ENCODE data around the gene SEPHS2. TPM values are rescaled to one million over a fixed set of nuclear protein-coding genes. Genes with fewer than 3 reads are reported as not detected.

The SEPHS2 gene
- polyA plus RNA-seq, 3 donors from 2014 or later = 63.6 to 92.2 (median 80.3) TPM

GRCh38 chr16:30437511-30438046, 8.1 kb downstream of the SEPHS2 start:
- H3K4me3 Mint-ChIP-seq = no peak overlapping the region
- no peak overlapping the region for H3K27ac Mint-ChIP-seq
- no peaks in the 10 kb centered on the region for H3K9me3 Mint-ChIP-seq
- peaks cover 0 to 3% (median 2%) of the 10 kb centered on the region in 3 donors for H3K27me3 Mint-ChIP-seq (ENCODE audit: low read depth in 3 of 3)
- no peak for DNase-seq
- no peaks in the 10 kb centered on the region for H3K36me3 Mint-ChIP-seq
- H3K4me1 Mint-ChIP-seq = peaks cover 0 to 1% of the 10 kb centered on the region in 2 donors

GRCh38 chr16:30434852-30435251, 10.8 kb downstream of the SEPHS2 start:
- H3K27me3 Mint-ChIP-seq (ENCODE audit: low read depth in 3 of 3) = peaks cover 0 to 3% (median 2%) of the 10 kb centered on the region in 3 donors
- no peaks in the 10 kb centered on the region for H3K9me3 Mint-ChIP-seq
- no peak for DNase-seq
- peak overlapping the region in 1 of 6 donors; percentile 75 for H3K27ac Mint-ChIP-seq
- no peak overlapping the region for H3K4me3 Mint-ChIP-seq
- no peaks in the 10 kb centered on the region for H3K36me3 Mint-ChIP-seq
- H3K4me1 Mint-ChIP-seq = peaks cover 0 to 1% of the 10 kb centered on the region in 2 donors

GRCh38 chr16:30430428-30430970, 15.2 kb downstream of the SEPHS2 start:
- no peak for DNase-seq
- no peaks in the 10 kb centered on the region for H3K9me3 Mint-ChIP-seq
- H3K27ac Mint-ChIP-seq = no peak overlapping the region
- peaks cover 9 to 10% of the 10 kb centered on the region in 2 donors for H3K4me1 Mint-ChIP-seq
- H3K4me3 Mint-ChIP-seq = no peak overlapping the region
- H3K27me3 Mint-ChIP-seq (ENCODE audit: low read depth in 3 of 3) = peaks cover 0 to 3% (median 0%) of the 10 kb centered on the region in 3 donors
- H3K36me3 Mint-ChIP-seq = peaks cover 0 to 5% (median 4%) of the 10 kb centered on the region in 3 donors

- Mint-ChIP-seq H3K4me3 (no peak within 1 kb of the TSS), H3K27ac (peak within 1 kb of the TSS in 1 of 6 donors; percentile 71), H3K27me3 (ENCODE audit: low read depth in 3 of 3) (peaks cover 0 to 2% (median 0%) of the 10 kb centered on the region in 3 donors), H3K9me3 (no peaks in the 10 kb centered on the region), H3K4me1 (peaks cover 9 to 10% of the 10 kb centered on the region in 2 donors), H3K36me3 (peaks cover 0 to 5% (median 4%) of the 10 kb centered on the region in 3 donors)
- peak; percentile 96 to 98 (median 97) for DNase-seq
Observed at GRCh38 chr16:30429678-30430427, 15.8 kb downstream of the SEPHS2 start, which contains the start of gene DCTPP1. DCTPP1 (minus strand) TSS chr16:30430030; CDS start chr16:30429980, 50 bp downstream.

- no peak overlapping the region for H3K27ac Mint-ChIP-seq
Observed at GRCh38 chr16:30429418-30429677, 16.3 kb downstream of the SEPHS2 start.

GRCh38 chr16:30428055-30428454, 17.6 kb downstream of the SEPHS2 start:
- H3K27ac Mint-ChIP-seq = peak overlapping the region; percentile 5 to 82 (median 38)
- no peaks in the 10 kb centered on the region for H3K9me3 Mint-ChIP-seq
- no peaks in the 10 kb centered on the region for H3K27me3 Mint-ChIP-seq (ENCODE audit: low read depth in 3 of 3)
- H3K4me1 Mint-ChIP-seq = peaks cover 9% of the 10 kb centered on the region in 2 donors
- DNase-seq = no peak
- peak overlapping the region; percentile 1 to 48 (median 2) for H3K4me3 Mint-ChIP-seq
- peaks cover 0 to 6% (median 5%) of the 10 kb centered on the region in 3 donors for H3K36me3 Mint-ChIP-seq

More at GRCh38 chr16:30429418-30429677, 16.3 kb downstream of the SEPHS2 start:
- H3K27me3 Mint-ChIP-seq (ENCODE audit: low read depth in 3 of 3) = no peaks in the 10 kb centered on the region
- no peak overlapping the region for H3K4me3 Mint-ChIP-seq
- peaks cover 9 to 10% of the 10 kb centered on the region in 2 donors for H3K4me1 Mint-ChIP-seq
- H3K9me3 Mint-ChIP-seq = no peaks in the 10 kb centered on the region
- DNase-seq = no peak
- peaks cover 0 to 5% (median 4%) of the 10 kb centered on the region in 3 donors for H3K36me3 Mint-ChIP-seq

GRCh38 chr16:30421010-30421409, 24.7 kb downstream of the SEPHS2 start:
- Mint-ChIP-seq H3K4me1 (peaks cover 12 to 17% of the 10 kb centered on the region in 2 donors), H3K9me3 (no peaks in the 10 kb centered on the region), H3K27me3 (ENCODE audit: low read depth in 3 of 3) (peaks cover 0 to 4% (median 3%) of the 10 kb centered on the region in 3 donors), H3K4me3 (no peak overlapping the region), H3K36me3 (peaks cover 0 to 12% (median 11%) of the 10 kb centered on the region in 3 donors), H3K27ac (peak overlapping the region in 1 of 6 donors; percentile 35)
- DNase-seq = no peak

- Mint-ChIP-seq H3K4me1 (peaks cover 12 to 13% of the 10 kb centered on the region in 2 donors), H3K9me3 (no peaks in the 10 kb centered on the region), H3K27me3 (ENCODE audit: low read depth in 3 of 3) (peaks cover 0 to 4% (median 3%) of the 10 kb centered on the region in 3 donors), H3K27ac (peak overlapping the region; percentile 65 to 89 (median 79)), H3K4me3 (peak overlapping the region; percentile 46 to 76 (median 57)), H3K36me3 (peaks cover 0 to 13% (median 8%) of the 10 kb centered on the region in 3 donors)
- no peak for DNase-seq
Observed at GRCh38 chr16:30418350-30419181, 27.1 kb downstream of the SEPHS2 start.

- Mint-ChIP-seq H3K27ac (peak overlapping the region in 3 of 6 donors; percentile 57 to 70 (median 65)), H3K4me3 (peak overlapping the region; percentile 30 to 73 (median 68)), H3K36me3 (peaks cover 0 to 13% (median 8%) of the 10 kb centered on the region in 3 donors), H3K4me1 (peaks cover 12 to 13% of the 10 kb centered on the region in 2 donors), H3K9me3 (no peaks in the 10 kb centered on the region), H3K27me3 (ENCODE audit: low read depth in 3 of 3) (peaks cover 0 to 4% (median 3%) of the 10 kb centered on the region in 3 donors)
- peak; percentile 87 to 92 (median 92) for DNase-seq
Observed at GRCh38 chr16:30417529-30418349, 27.9 kb downstream of the SEPHS2 start.

GRCh38 chr16:30416624-30417528, 28.8 kb downstream of the SEPHS2 start:
- Mint-ChIP-seq H3K4me1 (peaks cover 12 to 13% of the 10 kb centered on the region in 2 donors), H3K4me3 (peak overlapping the region; percentile 59 to 71 (median 68)), H3K27me3 (ENCODE audit: low read depth in 3 of 3) (peaks cover 0 to 4% (median 3%) of the 10 kb centered on the region in 3 donors), H3K9me3 (no peaks in the 10 kb centered on the region), H3K36me3 (peaks cover 0 to 13% (median 11%) of the 10 kb centered on the region in 3 donors), H3K27ac (peak overlapping the region; percentile 34 to 87 (median 68))
- DNase-seq = no peak

GRCh38 chr16:30416047-30416603, 29.5 kb downstream of the SEPHS2 start:
- Mint-ChIP-seq H3K36me3 (peaks cover 0 to 11% (median 9%) of the 10 kb centered on the region in 3 donors), H3K9me3 (no peaks in the 10 kb centered on the region), H3K27ac (peak overlapping the region in 4 of 6 donors; percentile 23 to 64 (median 42)), H3K4me1 (peaks cover 12 to 13% of the 10 kb centered on the region in 2 donors), H3K27me3 (ENCODE audit: low read depth in 3 of 3) (peaks cover 0 to 6% (median 3%) of the 10 kb centered on the region in 3 donors), H3K4me3 (peak overlapping the region in 2 of 5 donors; percentile 28 to 69)
- no peak for DNase-seq
